Measurements from ENCODE around the gene ERBB4.

The ERBB4 gene

GRCh38 chr2:211380041-211380440 lies 1158.6 kb downstream of the ERBB4 start:
- Histone ChIP-seq H2AFZ (ENCODE audit: low read length) (no peak overlapping the region), H3K4me1 (ENCODE audit: insufficient read depth, low read length, poor library complexity, severe bottlenecking) (no peaks in the 10 kb centered on the region), H3K9me3 (ENCODE audit: insufficient read depth, low read depth, low read length) (no peaks in the 10 kb centered on the region), H3K4me2 (ENCODE audit: low read depth, low read length, poor library complexity, severe bottlenecking) (no peak overlapping the region), H4K20me1 (ENCODE audit: insufficient read depth, low read length, poor library complexity, severe bottlenecking) (no peaks in the 10 kb centered on the region), H3K9ac (ENCODE audit: low read depth, low read length, poor library complexity, severe bottlenecking) (no peak overlapping the region), H3K36me3 (ENCODE audit: insufficient read depth, low read length) (no peaks in the 10 kb centered on the region), H3K79me2 (ENCODE audit: insufficient read depth, low read length) (no peaks in the 10 kb centered on the region), H3K4me3 (ENCODE audit: low read length, poor library complexity, severe bottlenecking) (no peak overlapping the region), H3F3A (ENCODE audit: low read depth) (no peaks in the 10 kb centered on the region), H3K9me2 (replicated peaks; ENCODE audit: low read depth, low read length) (no peaks in the 10 kb centered on the region), H3K27me3 (ENCODE audit: insufficient read depth, low read length, poor library complexity, severe bottlenecking) (no peaks in the 10 kb centered on the region)
- TF ChIP-seq EZH2phosphoT487 (IDR thresholded peaks at IDR 0.05; ENCODE audit: borderline replicate concordance), result no peak
- TF ChIP-seq CTCF (conservative IDR thresholded peaks at IDR 0.05; ENCODE audit: low read length), result no peak

GRCh38 chr2:211376410-211376809 lies 1162.2 kb downstream of the ERBB4 start:
- H3K4me2 ChIP-seq (ENCODE audit: low read depth, low read length, poor library complexity, severe bottlenecking), result no peak overlapping the region
- H3K4me3 ChIP-seq (ENCODE audit: low read length, poor library complexity, severe bottlenecking), result no peak overlapping the region
- H3F3A ChIP-seq (ENCODE audit: low read depth), result no peaks in the 10 kb centered on the region
- no peaks in the 10 kb centered on the region for H3K4me1 ChIP-seq (ENCODE audit: insufficient read depth, low read length, poor library complexity, severe bottlenecking)
- no peaks in the 10 kb centered on the region for H3K9me3 ChIP-seq (ENCODE audit: insufficient read depth, low read depth, low read length)
- no peak overlapping the region for H2AFZ ChIP-seq (ENCODE audit: low read length)
- H4K20me1 ChIP-seq (ENCODE audit: insufficient read depth, low read length, poor library complexity, severe bottlenecking), result no peaks in the 10 kb centered on the region
- no peaks in the 10 kb centered on the region for H3K36me3 ChIP-seq (ENCODE audit: insufficient read depth, low read length)
- H3K27me3 ChIP-seq (ENCODE audit: insufficient read depth, low read length, poor library complexity, severe bottlenecking), result no peaks in the 10 kb centered on the region
- no peak overlapping the region for H3K9ac ChIP-seq (ENCODE audit: low read depth, low read length, poor library complexity, severe bottlenecking)
- no peaks in the 10 kb centered on the region for H3K9me2 ChIP-seq (replicated peaks; ENCODE audit: low read depth, low read length)
- no peaks in the 10 kb centered on the region for H3K79me2 ChIP-seq (ENCODE audit: insufficient read depth, low read length)
- TF ChIP-seq EZH2phosphoT487 (IDR thresholded peaks at IDR 0.05; ENCODE audit: borderline replicate concordance), result no peak
- no peak for TF ChIP-seq CTCF (conservative IDR thresholded peaks at IDR 0.05; ENCODE audit: low read length)

GRCh38 chr2:211373203-211373602 lies 1165.4 kb downstream of the ERBB4 start:
- no peaks in the 10 kb centered on the region for H3K9me3 ChIP-seq (ENCODE audit: insufficient read depth, low read depth, low read length)
- TF ChIP-seq CTCF (conservative IDR thresholded peaks at IDR 0.05; ENCODE audit: low read length) (no peak), EZH2phosphoT487 (IDR thresholded peaks at IDR 0.05; ENCODE audit: borderline replicate concordance) (no peak)
- no peaks in the 10 kb centered on the region for H3K36me3 ChIP-seq (ENCODE audit: insufficient read depth, low read length)
- H3K9me2 ChIP-seq (replicated peaks; ENCODE audit: low read depth, low read length), result no peaks in the 10 kb centered on the region
- no peaks in the 10 kb centered on the region for H3K27me3 ChIP-seq (ENCODE audit: insufficient read depth, low read length, poor library complexity, severe bottlenecking)
- no peaks in the 10 kb centered on the region for H3K4me1 ChIP-seq (ENCODE audit: insufficient read depth, low read length, poor library complexity, severe bottlenecking)
- H2AFZ ChIP-seq (ENCODE audit: low read length), result no peak overlapping the region
- no peak overlapping the region for H3K9ac ChIP-seq (ENCODE audit: low read depth, low read length, poor library complexity, severe bottlenecking)
- no peak overlapping the region for H3K4me2 ChIP-seq (ENCODE audit: low read depth, low read length, poor library complexity, severe bottlenecking)
- H4K20me1 ChIP-seq (ENCODE audit: insufficient read depth, low read length, poor library complexity, severe bottlenecking), result no peaks in the 10 kb centered on the region
- no peak overlapping the region for H3K4me3 ChIP-seq (ENCODE audit: low read length, poor library complexity, severe bottlenecking)
- H3K79me2 ChIP-seq (ENCODE audit: insufficient read depth, low read length), result no peaks in the 10 kb centered on the region
- H3F3A ChIP-seq (ENCODE audit: low read depth), result no peaks in the 10 kb centered on the region
